Nephron (organoid): ENCODE data around the gene HSBP1L1.

Source experiments
- H3K27ac Mint-ChIP-seq, 3 experiments: 2 replicates each; pipeline ENCODE4 v1.8.0; 2020; ENCODE audit warnings: mixed read lengths in 3 of 3, mild to moderate bottlenecking in 2 of 3, moderate library complexity in 1 of 3
- H3K27me3 Mint-ChIP-seq: 2 replicates; pipeline ENCODE4 v1.8.0; 2021; ENCODE audit warnings: low read depth, mild to moderate bottlenecking, moderate library complexity, mixed read lengths
- H3K36me3 Mint-ChIP-seq: 2 replicates; pipeline ENCODE4 v1.8.0; 2020; ENCODE audit warnings: low read depth, mixed read lengths
- H3K4me1 Mint-ChIP-seq: 2 replicates; pipeline ENCODE4 v1.8.0; 2020; ENCODE audit warnings: mixed read lengths
- H3K4me3 Mint-ChIP-seq, 3 experiments: 2 replicates each; pipeline ENCODE4 v1.8.0; 2020; ENCODE audit warnings: mild to moderate bottlenecking in 3 of 3, mixed read lengths in 3 of 3, moderate library complexity in 2 of 3
- H3K9me3 Mint-ChIP-seq: 2 replicates; pipeline ENCODE4 v1.8.0; 2020; ENCODE audit warnings: mixed read lengths
- CTCF ChIP-seq, 3 experiments: fragments of 200-600 bp; sonication (generic); IDR thresholded peaks; one replicate each; pipeline ENCODE4 v1.5.0; 2021; ENCODE audit warnings: antibody characterized with exemption in 3 of 3; ENCODE audit not compliant: unreplicated experiment in 3 of 3

Gene HSBP1L1

GRCh38 chr18:79973517-79973916 lies 9.1 kb downstream of the HSBP1L1 start:
- no peaks in the 10 kb centered on the region for H3K27me3 Mint-ChIP-seq
- H3K4me3 Mint-ChIP-seq: no peak overlapping the region
- no peaks in the 10 kb centered on the region for H3K9me3 Mint-ChIP-seq
- no peaks in the 10 kb centered on the region for H3K4me1 Mint-ChIP-seq
- peak overlapping the region in 1 of 3 experiments; percentile 60 for H3K27ac Mint-ChIP-seq
- TF ChIP-seq CTCF (IDR thresholded peaks at IDR 0.05; ENCODE audit: unreplicated experiment in 3 of 3): no peak
- peaks cover 58% of the 10 kb centered on the region for H3K36me3 Mint-ChIP-seq

- Mint-ChIP-seq H3K9me3 (no peaks in the 10 kb centered on the region), H3K4me1 (no peaks in the 10 kb centered on the region), H3K36me3 (peaks cover 58% of the 10 kb centered on the region), H3K27ac (no peak overlapping the region), H3K27me3 (no peaks in the 10 kb centered on the region), H3K4me3 (no peak overlapping the region)
- no peak for TF ChIP-seq CTCF (IDR thresholded peaks at IDR 0.05; ENCODE audit: unreplicated experiment in 3 of 3)
Measured at GRCh38 chr18:79974025-79974654, 9.7 kb downstream of the HSBP1L1 start.

- TF ChIP-seq CTCF (IDR thresholded peaks at IDR 0.05; ENCODE audit: unreplicated experiment in 3 of 3): no peak
- Mint-ChIP-seq H3K36me3 (peaks cover 59% of the 10 kb centered on the region), H3K4me1 (no peaks in the 10 kb centered on the region), H3K9me3 (no peaks in the 10 kb centered on the region), H3K27ac (no peak overlapping the region), H3K27me3 (no peaks in the 10 kb centered on the region), H3K4me3 (no peak overlapping the region)
Measured at GRCh38 chr18:79975043-79975442, 10.6 kb downstream of the HSBP1L1 start.

GRCh38 chr18:79975985-79976680 lies 11.7 kb downstream of the HSBP1L1 start:
- Mint-ChIP-seq H3K4me1 (peaks cover 3% of the 10 kb centered on the region), H3K27ac (no peak overlapping the region), H3K9me3 (no peaks in the 10 kb centered on the region), H3K4me3 (no peak overlapping the region), H3K36me3 (peaks cover 57% of the 10 kb centered on the region), H3K27me3 (no peaks in the 10 kb centered on the region)
- TF ChIP-seq CTCF (IDR thresholded peaks at IDR 0.05; ENCODE audit: unreplicated experiment in 3 of 3): no peak

- no peak for TF ChIP-seq CTCF (IDR thresholded peaks at IDR 0.05; ENCODE audit: unreplicated experiment in 3 of 3)
- no peak overlapping the region for H3K4me3 Mint-ChIP-seq
- no peaks in the 10 kb centered on the region for H3K27me3 Mint-ChIP-seq
- no peak overlapping the region for H3K27ac Mint-ChIP-seq
- H3K4me1 Mint-ChIP-seq: peaks cover 14% of the 10 kb centered on the region
- no peaks in the 10 kb centered on the region for H3K9me3 Mint-ChIP-seq
- peaks cover 40% of the 10 kb centered on the region for H3K36me3 Mint-ChIP-seq
Measured at GRCh38 chr18:79979843-79980242, 15.4 kb downstream of the HSBP1L1 start.

GRCh38 chr18:79980585-79980984 lies 16.1 kb downstream of the HSBP1L1 start:
- no peak overlapping the region for H3K27ac Mint-ChIP-seq
- H3K27me3 Mint-ChIP-seq: no peaks in the 10 kb centered on the region
- H3K9me3 Mint-ChIP-seq: no peaks in the 10 kb centered on the region
- peaks cover 18% of the 10 kb centered on the region for H3K4me1 Mint-ChIP-seq
- H3K4me3 Mint-ChIP-seq: no peak overlapping the region
- peaks cover 39% of the 10 kb centered on the region for H3K36me3 Mint-ChIP-seq
- no peak for TF ChIP-seq CTCF (IDR thresholded peaks at IDR 0.05; ENCODE audit: unreplicated experiment in 3 of 3)
